Measurements from ENCODE around the gene ARSK.

Gene ARSK

GRCh38 chr5:95549030-95549429 is 5.9 kb upstream of the ARSK start:
- Histone ChIP-seq H3K4ac (ENCODE audit: low read depth, low read length) (no peak overlapping the region), H3K4me2 (ENCODE audit: low read length) (no peak overlapping the region), H2AFZ (ENCODE audit: insufficient read depth, low read length, poor library complexity) (no peak overlapping the region), H2AK5ac (ENCODE audit: low read length) (no peak overlapping the region), H3K4me3 (ENCODE audit: low read depth, low read length) (no peak overlapping the region), H3K23ac (ENCODE audit: low read length) (no peak overlapping the region), H3K79me2 (ENCODE audit: control insufficient read depth, insufficient read depth, low read length, poor library complexity) (no peaks in the 10 kb centered on the region), H3K4me1 (ENCODE audit: control insufficient read depth in 1 of 2, insufficient read depth in 2 of 2, low read length in 2 of 2) (peaks cover 5 to 6% of the 10 kb centered on the region in 2 experiments), H4K8ac (ENCODE audit: low read depth, low read length) (no peak overlapping the region), H2BK12ac (ENCODE audit: low read length) (no peak overlapping the region), H3K79me1 (ENCODE audit: low read length) (no peaks in the 10 kb centered on the region), H4K91ac (ENCODE audit: low read depth, low read length) (no peak overlapping the region), H3K14ac (ENCODE audit: low read length) (no peak overlapping the region), H2BK5ac (ENCODE audit: low read depth, low read length, poor library complexity) (no peak overlapping the region), H3K27me3 (ENCODE audit: insufficient read depth, low read length) (no peaks in the 10 kb centered on the region), H2BK120ac (ENCODE audit: insufficient read depth, low read length, poor library complexity) (no peak overlapping the region), H4K12ac (ENCODE audit: low read depth, low read length) (no peak overlapping the region), H3K36me3 (ENCODE audit: control insufficient read depth in 1 of 2, insufficient read depth in 2 of 2, low read length in 2 of 2) (peaks cover 0 to 6% of the 10 kb centered on the region in 2 experiments), H3K9me3 (ENCODE audit: insufficient read depth, low read depth, low read length) (no peaks in the 10 kb centered on the region), H3K27ac (ENCODE audit: low read depth, low read length) (no peak overlapping the region), H3K9ac (ENCODE audit: low read length) (no peak overlapping the region), H3K18ac (ENCODE audit: low read length) (no peak overlapping the region)
- DNase-seq = no peak

GRCh38 chr5:95554331-95554646 is 612 bp upstream of the ARSK start:
- Histone ChIP-seq H3K79me2 (ENCODE audit: control insufficient read depth, insufficient read depth, low read length, poor library complexity) (peaks cover 3% of the 10 kb centered on the region), H4K8ac (ENCODE audit: low read depth, low read length) (peak overlapping the region; percentile 91), H2BK12ac (ENCODE audit: low read length) (no peak overlapping the region), H3K18ac (ENCODE audit: low read length) (peak overlapping the region; percentile 54), H4K12ac (ENCODE audit: low read depth, low read length) (peak overlapping the region; percentile 88), H3K14ac (ENCODE audit: low read length) (peak overlapping the region; percentile 72), H2BK120ac (ENCODE audit: insufficient read depth, low read length, poor library complexity) (no peak overlapping the region), H3K23ac (ENCODE audit: low read length) (no peak overlapping the region), H3K79me1 (ENCODE audit: low read length) (peaks cover 9% of the 10 kb centered on the region), H2AFZ (ENCODE audit: insufficient read depth, low read length, poor library complexity) (peak overlapping the region; percentile 85), H3K9me3 (ENCODE audit: insufficient read depth, low read depth, low read length) (no peaks in the 10 kb centered on the region), H2BK5ac (ENCODE audit: low read depth, low read length, poor library complexity) (peak overlapping the region; percentile 62), H3K27me3 (ENCODE audit: insufficient read depth, low read length) (no peaks in the 10 kb centered on the region), H2AK5ac (ENCODE audit: low read length) (peak overlapping the region; percentile 35), H3K4ac (ENCODE audit: low read depth, low read length) (peak overlapping the region; percentile 19), H3K4me1 (ENCODE audit: control insufficient read depth in 1 of 2, insufficient read depth in 2 of 2, low read length in 2 of 2) (peaks cover 5 to 6% of the 10 kb centered on the region in 2 experiments), H3K9ac (ENCODE audit: low read length) (peak overlapping the region; percentile 89), H3K4me2 (ENCODE audit: low read length) (peak overlapping the region; percentile 83), H3K4me3 (ENCODE audit: low read depth, low read length) (peak overlapping the region; percentile 89), H3K27ac (ENCODE audit: low read depth, low read length) (peak overlapping the region; percentile 63), H4K91ac (ENCODE audit: low read depth, low read length) (peak overlapping the region; percentile 82), H3K36me3 (ENCODE audit: control insufficient read depth in 1 of 2, insufficient read depth in 2 of 2, low read length in 2 of 2) (no peaks in the 10 kb centered on the region)
- DNase-seq = no peak
- no CpG with 5 or more reads among the region's 6 CpGs for WGBS (ENCODE audit: extremely low coverage, insufficient coverage, insufficient read length)

GRCh38 chr5:95555553-95555952 is 652 bp downstream of the ARSK start:
- H3K4ac ChIP-seq (ENCODE audit: low read depth, low read length) = no peak overlapping the region
- no peak overlapping the region for H3K23ac ChIP-seq (ENCODE audit: low read length)
- peaks cover 3% of the 10 kb centered on the region for H3K79me2 ChIP-seq (ENCODE audit: control insufficient read depth, insufficient read depth, low read length, poor library complexity)
- H3K9me3 ChIP-seq (ENCODE audit: insufficient read depth, low read depth, low read length) = no peaks in the 10 kb centered on the region
- H3K79me1 ChIP-seq (ENCODE audit: low read length) = peaks cover 9% of the 10 kb centered on the region
- no peak overlapping the region for H2BK12ac ChIP-seq (ENCODE audit: low read length)
- no peak for DNase-seq
- H2AK5ac ChIP-seq (ENCODE audit: low read length) = no peak overlapping the region
- H3K14ac ChIP-seq (ENCODE audit: low read length) = no peak overlapping the region
- H3K4me2 ChIP-seq (ENCODE audit: low read length) = peak overlapping the region; percentile 62
- H3K9ac ChIP-seq (ENCODE audit: low read length) = peak overlapping the region; percentile 34
- no peaks in the 10 kb centered on the region for H3K27me3 ChIP-seq (ENCODE audit: insufficient read depth, low read length)
- no peak overlapping the region for H4K12ac ChIP-seq (ENCODE audit: low read depth, low read length)
- H2BK120ac ChIP-seq (ENCODE audit: insufficient read depth, low read length, poor library complexity) = no peak overlapping the region
- no peaks in the 10 kb centered on the region for H3K36me3 ChIP-seq (ENCODE audit: control insufficient read depth in 1 of 2, insufficient read depth in 2 of 2, low read length in 2 of 2)
- no peak overlapping the region for H2BK5ac ChIP-seq (ENCODE audit: low read depth, low read length, poor library complexity)
- no peak overlapping the region for H2AFZ ChIP-seq (ENCODE audit: insufficient read depth, low read length, poor library complexity)
- no peak overlapping the region for H4K91ac ChIP-seq (ENCODE audit: low read depth, low read length)
- no CpG with 5 or more reads among the region's 9 CpGs for WGBS (ENCODE audit: extremely low coverage, insufficient coverage, insufficient read length)
- peak overlapping the region; percentile 55 for H3K27ac ChIP-seq (ENCODE audit: low read depth, low read length)
- no peak overlapping the region for H3K18ac ChIP-seq (ENCODE audit: low read length)
- peak overlapping the region; percentile 90 for H3K4me3 ChIP-seq (ENCODE audit: low read depth, low read length)
- no peak overlapping the region for H4K8ac ChIP-seq (ENCODE audit: low read depth, low read length)
- peaks cover 5 to 6% of the 10 kb centered on the region in 2 experiments for H3K4me1 ChIP-seq (ENCODE audit: control insufficient read depth in 1 of 2, insufficient read depth in 2 of 2, low read length in 2 of 2)

DNA sequence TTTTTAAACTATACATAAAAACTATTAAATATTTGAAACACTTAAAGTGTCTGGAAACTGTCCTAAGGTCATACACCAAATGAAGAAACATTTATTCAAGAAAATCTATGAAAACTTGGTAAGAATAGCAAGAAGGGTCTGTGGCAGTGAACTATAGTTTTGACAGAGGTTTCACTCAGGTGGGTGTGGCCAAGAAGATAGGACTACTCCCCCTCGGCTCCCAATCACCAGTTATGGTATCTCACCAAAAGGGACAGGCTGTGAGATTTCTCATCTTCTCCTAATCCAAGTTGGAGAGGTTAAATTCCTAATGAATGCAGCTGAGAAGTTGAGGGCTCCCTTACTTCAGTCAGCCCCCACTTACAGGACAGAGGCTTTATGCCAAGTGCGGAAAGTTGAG is 2.9 kb downstream of the ARSK start:
- Histone ChIP-seq H3K4me1 (ENCODE audit: control insufficient read depth in 1 of 2, insufficient read depth in 2 of 2, low read length in 2 of 2) (peaks cover 5% of the 10 kb centered on the region in 2 experiments), H4K8ac (ENCODE audit: low read depth, low read length) (no peak overlapping the region), H2BK5ac (ENCODE audit: low read depth, low read length, poor library complexity) (no peak overlapping the region), H3K27ac (ENCODE audit: low read depth, low read length) (no peak overlapping the region), H3K9ac (ENCODE audit: low read length) (no peak overlapping the region), H3K4me3 (ENCODE audit: low read depth, low read length) (no peak overlapping the region), H3K9me3 (ENCODE audit: insufficient read depth, low read depth, low read length) (no peaks in the 10 kb centered on the region), H3K18ac (ENCODE audit: low read length) (no peak overlapping the region), H3K79me2 (ENCODE audit: control insufficient read depth, insufficient read depth, low read length, poor library complexity) (peaks cover 3% of the 10 kb centered on the region), H3K27me3 (ENCODE audit: insufficient read depth, low read length) (no peaks in the 10 kb centered on the region), H2BK12ac (ENCODE audit: low read length) (no peak overlapping the region), H4K91ac (ENCODE audit: low read depth, low read length) (no peak overlapping the region), H3K79me1 (ENCODE audit: low read length) (peaks cover 9% of the 10 kb centered on the region), H2AFZ (ENCODE audit: insufficient read depth, low read length, poor library complexity) (no peak overlapping the region), H4K12ac (ENCODE audit: low read depth, low read length) (no peak overlapping the region), H2BK120ac (ENCODE audit: insufficient read depth, low read length, poor library complexity) (no peak overlapping the region), H3K14ac (ENCODE audit: low read length) (no peak overlapping the region), H3K36me3 (ENCODE audit: control insufficient read depth in 1 of 2, insufficient read depth in 2 of 2, low read length in 2 of 2) (no peaks in the 10 kb centered on the region), H3K4ac (ENCODE audit: low read depth, low read length) (no peak overlapping the region), H3K23ac (ENCODE audit: low read length) (no peak overlapping the region), H3K4me2 (ENCODE audit: low read length) (no peak overlapping the region), H2AK5ac (ENCODE audit: low read length) (no peak overlapping the region)
- DNase-seq = no peak
- WGBS (ENCODE audit: extremely low coverage, insufficient coverage, insufficient read length) = no CpG with 5 or more reads among the region's 2 CpGs
